K562 treated with DMSO at 1 percent for 12 hours (cell line): ENCODE measurements around the gene BAIAP2L1. TPM values are rescaled to one million over a fixed set of nuclear protein-coding genes. Genes with fewer than 3 reads are reported as not detected.

Source experiments
- total RNA-seq: library from RNA; unstranded; fragments of 300-600 nt; gene quantifications from 2 replicates; pipeline ENCODE4 v1.2.3, GENCODE V29; 2022; ENCODE audit not compliant: insufficient read depth

BAIAP2L1 gene
- total RNA-seq, result 11.5 and 19.5 TPM in 2 replicates

GRCh38 chr7:98400542-98401340, at the start of gene BAIAP2L1:
TSS of gene BAIAP2L1 (minus strand) at chr7:98401090. CDS start at chr7:98400852, 238 bp downstream.

GRCh38 chr7:98280791-98281756, 119.8 kb downstream of the BAIAP2L1 start, which contains the start of gene BRI3:
TSS of gene BRI3 (plus strand) at chr7:98281686. CDS start at chr7:98281796, 110 bp downstream.

GRCh38 chr7:98251601-98252424, 149.1 kb downstream of the BAIAP2L1 start, which contains the start of gene TECPR1:
TSS of gene TECPR1 (minus strand) at chr7:98252232. CDS start at chr7:98246146, 6,086 bp downstream.

Other genes with a start within 250 kb of the BAIAP2L1 start
- 1.6 and 4.3 TPM in 2 replicates for gene BHLHA15, start 189.7 kb downstream of the BAIAP2L1 start, total RNA-seq
- gene TECPR1, start 148.9 kb downstream of the BAIAP2L1 start, total RNA-seq, result 6.8 and 29.4 TPM in 2 replicates
- gene BRI3, start 119.4 kb downstream of the BAIAP2L1 start, total RNA-seq, result 191 and 203 TPM in 2 replicates
- not detected in 2 replicates for gene NPTX2, start 216.2 kb upstream of the BAIAP2L1 start, total RNA-seq